GM12872 (cell line): ENCODE measurements around the gene PRDX2.

Source experiments
- CTCF ChIP-seq: IDR thresholded peaks from 3 replicates; pipeline ENCODE4 v1.5.1; 2011; ENCODE audit warnings: low read depth, mild to moderate bottlenecking, low read length, moderate library complexity; ENCODE audit not compliant: insufficient read depth

Gene PRDX2

GRCh38 chr19:12788042-12788681 is 13.4 kb downstream of the PRDX2 start:
- TF ChIP-seq CTCF, result no peak

GRCh38 chr19:12787458-12787857 is 14.1 kb downstream of the PRDX2 start:
- no peak for TF ChIP-seq CTCF

GRCh38 chr19:12786952-12787351 is 14.6 kb downstream of the PRDX2 start:
- TF ChIP-seq CTCF, result no peak

- TF ChIP-seq CTCF, result no peak
Measured at GRCh38 chr19:12786141-12786870, 15.3 kb downstream of the PRDX2 start.

- no peak for TF ChIP-seq CTCF
Measured at GRCh38 chr19:12785431-12786031, 16.1 kb downstream of the PRDX2 start.

GRCh38 chr19:12784871-12785430 is 16.6 kb downstream of the PRDX2 start:
- no peak for TF ChIP-seq CTCF

- no peak for TF ChIP-seq CTCF
Measured at GRCh38 chr19:12784394-12784870, 17.2 kb downstream of the PRDX2 start.
